Dedifferentiated amniotic fluid mesenchymal stem cell (primary cell): ENCODE measurements around the gene SLC29A2.
"Not testable (repeated sequence)": the region's sequence is repeated elsewhere in the genome, so short reads cannot be mapped to it uniquely, and the experiment has no call there.

Experiments
- DNase-seq: peaks from one replicate; pipeline ENCODE4 v3.0.0-alpha.2; 2016; ENCODE audit errors: extremely low spot score

The SLC29A2 gene

DNA sequence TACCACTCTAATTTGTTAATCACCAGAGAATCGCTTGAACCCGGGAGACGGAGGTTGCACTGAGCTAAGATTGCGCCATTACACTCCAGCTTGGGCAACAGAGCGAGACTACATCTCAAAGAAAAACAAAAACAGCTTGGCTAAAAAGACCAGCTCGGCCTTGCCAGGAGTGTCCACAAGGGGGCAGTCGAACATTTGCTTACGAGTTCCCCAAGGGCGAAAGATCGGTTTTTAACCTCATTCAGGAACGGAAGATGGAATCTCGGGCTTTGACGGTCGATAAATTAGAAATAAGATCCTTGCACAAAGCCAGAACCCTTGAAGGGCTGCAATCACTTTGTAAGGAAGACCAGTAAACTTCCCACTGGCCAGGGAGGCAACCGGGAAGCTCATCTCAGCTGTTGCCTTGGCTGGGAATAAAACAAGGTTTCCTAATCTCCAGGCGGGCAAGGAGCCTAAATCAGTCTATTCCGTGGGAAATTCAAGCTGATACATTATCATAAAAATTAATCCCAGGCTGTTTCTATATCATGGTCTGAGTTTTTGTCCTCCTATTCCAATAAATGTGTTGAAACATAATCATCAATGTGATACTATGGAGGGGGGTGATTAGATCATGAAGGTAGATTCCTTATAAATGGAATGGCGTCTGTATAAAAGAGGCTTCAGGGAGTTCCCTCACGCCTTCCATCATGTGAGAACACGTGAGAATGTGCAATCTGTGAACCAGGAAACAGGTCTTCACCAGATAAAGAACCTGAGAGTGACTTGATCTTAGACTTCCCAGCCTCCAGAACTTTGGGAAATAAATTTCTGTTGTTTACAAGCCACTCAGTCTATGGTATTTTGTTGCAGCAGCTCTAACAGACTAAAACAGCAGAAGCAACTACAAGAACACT, 14.9 kb upstream of the SLC29A2 start:
- peak; percentile 90 for DNase-seq

DNA sequence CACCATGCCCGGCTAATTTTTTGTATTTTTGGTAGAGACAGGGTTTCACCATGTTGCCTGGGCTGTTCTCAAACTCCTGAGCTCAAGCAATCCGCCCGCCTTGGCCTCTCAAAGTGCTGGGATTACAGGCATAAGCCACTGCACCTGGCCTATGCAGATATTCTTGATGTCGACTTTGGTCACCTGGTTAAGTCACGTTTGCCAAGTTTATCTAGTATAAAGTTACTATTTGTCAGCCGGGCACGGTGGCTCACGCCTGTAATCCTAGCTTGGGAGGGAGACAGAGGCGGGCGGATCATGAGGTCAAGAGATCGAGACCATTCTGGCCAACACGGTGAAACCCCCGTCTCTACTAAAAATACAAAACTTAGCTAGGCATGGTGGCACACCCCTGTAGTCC, 12.8 kb upstream of the SLC29A2 start:
- DNase-seq, result not testable (repeated sequence)

DNA sequence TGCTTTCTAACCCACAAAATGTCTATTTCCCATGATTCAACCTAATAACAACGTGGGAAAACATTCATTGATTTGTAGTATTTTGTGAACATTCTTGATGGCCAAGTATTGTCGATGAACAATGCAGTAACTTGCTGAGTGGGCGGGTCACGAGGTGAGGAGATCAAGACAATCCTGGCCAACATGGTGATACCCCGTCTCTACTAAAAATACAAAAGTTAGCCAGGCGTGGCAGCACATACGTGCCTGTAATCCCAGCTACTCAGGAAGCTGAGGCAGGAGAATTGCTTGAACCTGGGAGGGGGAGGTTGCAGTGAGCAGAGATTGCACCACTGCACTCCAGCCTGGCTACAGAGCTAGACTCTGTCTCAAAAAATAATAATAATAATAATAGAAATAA, 8.7 kb upstream of the SLC29A2 start:
- DNase-seq, result not testable (repeated sequence)

DNA sequence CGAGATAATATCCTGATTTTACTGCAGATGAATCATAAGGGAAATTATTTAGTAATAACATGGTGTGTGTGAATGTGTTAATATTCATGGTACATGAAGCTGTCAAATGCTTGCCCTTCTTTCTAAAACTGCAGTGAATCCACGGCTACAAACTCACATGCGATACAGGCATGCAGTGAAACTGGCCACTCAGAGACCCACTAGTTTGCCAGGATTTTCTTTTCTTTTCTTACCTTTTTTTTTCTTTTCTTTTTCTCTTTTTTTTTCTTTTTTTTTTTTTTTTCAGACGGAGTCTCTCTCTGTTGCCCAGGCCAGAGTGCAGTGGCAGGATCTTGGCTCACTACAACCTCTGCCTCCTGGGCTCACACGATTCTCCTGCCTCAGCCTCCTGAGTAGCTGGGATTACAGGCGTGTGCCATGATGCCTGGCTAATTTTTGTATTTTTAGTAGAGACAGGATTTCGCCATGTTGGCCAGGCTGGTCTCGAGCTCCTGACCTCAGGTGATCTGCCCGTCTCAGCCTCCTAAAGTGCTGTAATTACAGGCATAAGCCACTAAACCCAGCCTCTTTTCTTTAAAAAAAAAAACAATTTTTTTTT, 2.2 kb upstream of the SLC29A2 start:
- not testable (repeated sequence) for DNase-seq

DNA sequence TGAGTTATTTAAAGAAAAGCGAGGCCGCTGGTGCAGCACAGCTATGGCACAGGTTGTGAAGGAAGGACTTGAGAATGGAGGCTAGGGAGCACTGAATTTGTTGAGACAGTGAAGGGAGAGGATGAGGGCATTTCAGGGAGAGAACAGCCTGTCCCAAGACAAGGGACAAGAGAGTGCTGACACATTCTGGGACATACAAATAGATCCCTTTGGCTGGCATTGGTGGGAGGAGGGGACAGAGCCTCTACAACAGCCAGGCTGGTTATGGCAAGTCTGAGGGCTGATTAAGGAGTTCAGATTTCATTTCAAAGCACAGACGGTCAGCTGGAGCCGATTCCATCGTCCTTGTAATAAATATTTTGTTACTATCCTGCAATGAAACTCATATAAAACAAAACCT, 1.7 kb upstream of the SLC29A2 start:
- DNase-seq, result no peak

DNA sequence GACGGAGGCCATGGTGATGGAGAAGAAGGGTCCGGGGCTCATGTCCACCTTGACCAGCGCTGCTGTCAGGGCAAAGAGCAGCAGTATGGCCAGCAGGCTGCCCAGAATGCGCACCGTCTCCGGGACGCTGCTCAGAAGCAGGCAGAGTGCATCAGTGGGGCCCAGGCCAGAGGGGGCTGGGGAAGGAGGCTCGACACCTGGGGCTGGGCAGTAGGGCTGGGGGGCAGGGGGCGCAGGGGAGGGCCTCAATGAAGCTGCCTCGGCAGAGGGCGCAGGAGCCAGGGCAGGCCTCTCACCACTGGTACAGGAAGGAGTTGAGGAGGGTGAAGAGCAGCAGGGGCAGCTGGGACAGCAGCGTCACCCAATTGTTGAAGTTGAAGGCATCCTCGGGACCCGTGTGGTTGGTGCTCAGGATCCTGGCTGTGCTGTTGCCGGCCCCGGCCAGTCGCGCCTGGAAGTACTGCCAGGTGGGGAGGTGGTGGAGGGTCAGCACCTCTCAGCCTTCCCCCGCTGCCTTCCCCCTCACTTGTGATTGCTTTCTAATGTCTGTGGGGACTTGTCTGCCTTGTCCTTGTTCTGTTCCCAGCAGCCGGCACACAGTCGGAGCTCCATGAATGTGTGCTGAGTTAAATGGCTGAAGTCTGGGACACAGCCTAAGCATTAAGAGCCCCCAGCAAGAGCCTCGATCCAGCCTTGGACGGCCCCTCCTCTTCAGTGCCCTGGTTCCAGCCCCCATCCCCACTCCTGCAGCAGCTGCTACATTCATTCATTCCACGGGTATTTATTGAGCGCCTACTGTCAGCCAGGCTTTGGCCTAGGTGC, 2.3 kb downstream of the SLC29A2 start:
- DNase-seq, result no peak

DNA sequence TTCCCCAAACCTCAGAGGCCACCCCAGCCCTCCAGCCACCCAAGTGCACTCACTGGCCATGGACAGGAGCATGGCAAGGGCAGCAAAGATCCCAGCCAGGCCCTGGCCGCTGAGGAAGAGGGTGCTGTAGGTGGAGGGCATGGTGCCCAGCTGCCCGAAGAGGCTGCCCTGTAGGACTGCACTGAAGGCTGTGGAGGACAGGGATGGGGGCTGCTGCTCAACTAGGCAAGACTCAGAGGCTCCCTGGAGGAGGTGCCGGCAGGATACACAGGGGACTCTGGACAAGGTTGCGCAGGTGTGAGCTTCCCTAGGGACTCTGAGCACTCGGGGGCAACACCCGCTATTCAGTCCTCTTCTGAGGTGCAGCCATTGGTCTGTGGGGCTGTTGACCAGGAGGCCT, 3.1 kb downstream of the SLC29A2 start:
- no peak for DNase-seq

DNA sequence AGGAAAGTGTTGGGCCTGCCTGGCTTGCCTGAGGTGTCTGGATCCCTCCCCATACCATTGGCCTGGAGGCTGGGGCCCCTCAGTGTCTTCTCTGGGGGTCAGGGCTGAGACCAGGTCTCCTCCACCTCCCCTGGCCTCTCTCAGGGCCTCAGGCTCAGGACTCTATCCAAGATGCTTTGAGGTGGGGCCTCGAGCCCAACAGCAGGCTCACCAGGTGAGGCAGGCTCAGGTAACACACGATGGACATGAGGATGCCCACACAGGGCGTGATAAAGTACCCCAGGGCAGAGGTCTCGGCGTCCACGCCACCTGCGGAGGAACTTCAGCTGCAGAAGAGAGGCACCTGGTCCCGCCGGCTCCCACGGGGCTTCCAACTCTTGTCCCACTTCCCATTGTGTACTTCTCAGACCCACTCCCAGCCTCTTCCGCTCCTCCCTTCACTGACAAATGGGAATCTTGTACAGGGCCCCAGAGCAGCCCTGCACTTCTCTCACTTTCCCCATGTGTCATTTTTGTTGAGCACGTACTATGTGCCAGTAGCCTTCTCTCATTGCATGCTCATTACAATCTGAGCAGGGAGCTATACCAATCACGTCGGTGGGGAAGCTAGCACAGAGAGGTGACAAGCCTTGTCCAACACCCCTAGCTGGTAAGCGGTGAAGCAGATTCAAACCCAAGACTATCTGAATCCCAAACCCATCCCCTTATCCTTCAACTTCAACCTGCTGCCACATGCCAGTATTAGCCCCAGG, 3.8 kb downstream of the SLC29A2 start:
- no peak for DNase-seq

DNA sequence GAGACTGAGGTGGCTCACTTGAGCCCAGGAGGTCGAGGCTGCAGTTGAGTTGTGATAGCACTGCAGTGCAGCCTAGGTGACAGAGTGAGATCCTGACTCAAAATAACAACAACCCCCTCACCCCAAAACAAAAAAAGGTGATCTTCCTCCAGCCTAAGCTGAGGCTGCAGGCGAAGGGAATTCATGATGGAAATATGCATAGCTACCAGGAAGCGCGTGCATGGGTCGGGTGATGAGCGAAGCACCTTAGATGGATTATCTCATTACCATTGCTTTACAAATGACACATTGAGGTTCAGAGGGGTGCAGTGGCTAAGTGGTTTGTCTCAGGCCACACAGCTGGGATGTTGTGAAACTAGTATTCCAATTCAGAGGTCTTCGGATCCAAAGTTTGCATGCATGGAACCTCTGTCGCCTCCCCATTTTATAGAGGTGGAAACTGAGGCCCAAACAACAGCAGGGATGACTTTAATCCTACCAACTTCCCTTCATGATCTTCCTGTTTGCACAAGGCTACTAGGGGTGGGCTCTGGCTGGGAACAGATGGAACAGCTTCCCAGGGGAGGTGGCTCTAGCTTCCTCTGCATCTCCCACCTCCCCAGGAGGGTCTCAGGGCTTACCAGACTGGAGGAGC, 4.6 kb downstream of the SLC29A2 start:
- DNase-seq, result no peak

DNA sequence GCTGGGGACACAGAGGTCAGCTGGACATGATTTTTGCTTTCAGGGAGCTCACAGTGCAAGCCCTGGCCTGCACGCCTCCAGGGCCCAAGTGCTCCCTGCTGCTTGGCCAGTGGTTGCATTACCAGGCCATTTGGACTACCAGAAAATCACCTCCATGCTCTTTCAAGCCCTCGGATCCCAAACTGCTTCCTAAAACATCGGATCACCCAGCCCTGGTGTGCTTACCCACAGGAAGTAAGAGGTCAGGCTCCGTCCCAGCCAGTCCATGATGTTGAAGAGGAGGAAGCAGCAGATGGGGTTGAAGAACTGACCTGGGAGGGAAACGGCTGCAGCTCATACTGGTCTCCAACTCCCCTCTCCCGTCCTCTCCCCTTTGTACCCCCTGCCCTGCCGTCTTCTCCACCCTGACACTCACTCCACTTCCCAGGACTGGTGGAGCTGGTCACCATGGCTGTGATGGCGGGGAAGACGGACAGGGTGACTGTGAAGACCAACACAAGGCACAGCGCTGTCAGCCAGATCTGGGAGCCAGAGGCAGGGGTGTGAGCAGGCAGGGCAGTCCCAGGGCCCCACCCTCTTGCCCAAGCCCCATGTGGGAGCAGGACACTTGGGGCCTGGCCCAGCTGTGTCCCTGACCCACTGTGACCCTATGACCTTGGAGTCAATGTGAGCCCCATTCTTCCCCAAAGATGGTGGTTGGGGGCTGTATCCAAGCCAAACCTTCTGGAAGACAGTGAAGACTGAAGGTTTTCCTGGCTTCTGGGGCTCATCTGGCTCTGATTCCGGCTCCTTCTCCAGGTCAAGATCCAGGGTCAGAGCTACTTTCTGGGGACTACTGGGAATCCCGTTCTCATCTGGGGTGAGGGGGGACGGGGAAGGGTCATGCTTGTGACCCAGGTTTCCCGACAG, 5.6 kb downstream of the SLC29A2 start:
- no peak for DNase-seq

DNA sequence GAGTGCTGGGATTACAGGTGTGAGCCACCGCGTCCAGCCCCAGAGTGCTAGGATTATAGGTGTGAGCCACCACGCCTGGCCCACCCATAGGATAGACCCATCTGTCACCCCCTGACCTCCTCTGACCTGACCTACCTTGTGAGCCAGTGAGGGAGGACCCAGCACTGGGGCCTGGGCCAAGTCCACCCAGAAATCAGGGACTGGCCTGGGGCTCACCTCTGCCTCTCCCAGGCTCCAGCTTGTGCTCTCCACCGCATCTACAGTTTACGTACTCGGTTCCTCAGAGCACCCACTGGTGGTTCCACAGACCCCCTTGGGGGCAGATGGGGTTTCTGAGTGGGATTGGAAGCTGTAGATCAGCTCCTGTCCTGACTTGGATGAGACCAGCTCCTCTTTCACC, 6.4 kb downstream of the SLC29A2 start:
- no peak for DNase-seq

DNA sequence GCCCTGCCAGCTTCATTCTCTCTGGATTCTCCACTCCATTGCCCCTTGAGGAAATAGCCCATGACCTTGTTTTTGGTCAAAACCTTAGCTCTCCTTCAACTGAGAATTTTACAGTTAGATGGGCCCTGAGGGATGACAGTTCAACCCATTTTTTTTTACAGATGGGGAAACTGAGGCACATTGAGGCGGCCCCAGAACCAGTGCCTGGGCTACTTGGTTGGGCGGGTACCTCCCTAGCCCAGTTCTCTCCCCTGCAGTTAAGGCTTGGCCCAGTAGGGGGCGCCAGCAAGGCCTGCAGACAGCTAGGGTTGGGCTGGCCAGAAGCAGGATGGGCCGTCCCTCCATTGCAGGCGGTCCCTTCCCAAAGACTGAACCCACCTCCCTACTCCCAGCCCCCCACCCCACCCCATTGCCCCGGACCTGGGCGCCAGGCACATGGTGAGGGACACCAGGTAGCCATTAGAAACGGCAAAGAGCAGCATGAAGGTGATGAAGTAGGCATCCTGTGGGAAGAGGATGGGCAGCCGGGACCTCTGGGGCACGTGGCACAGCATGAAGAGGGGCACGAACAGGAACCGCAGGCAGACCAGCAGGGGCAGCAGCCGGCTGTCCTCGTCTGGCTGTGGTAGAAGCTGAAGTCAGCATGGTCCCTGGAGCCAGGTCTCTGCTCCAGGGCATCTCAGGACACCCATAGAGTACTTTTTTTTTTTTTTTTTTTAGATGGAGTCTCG, 7.6 kb downstream of the SLC29A2 start:
- DNase-seq, result no peak

DNA sequence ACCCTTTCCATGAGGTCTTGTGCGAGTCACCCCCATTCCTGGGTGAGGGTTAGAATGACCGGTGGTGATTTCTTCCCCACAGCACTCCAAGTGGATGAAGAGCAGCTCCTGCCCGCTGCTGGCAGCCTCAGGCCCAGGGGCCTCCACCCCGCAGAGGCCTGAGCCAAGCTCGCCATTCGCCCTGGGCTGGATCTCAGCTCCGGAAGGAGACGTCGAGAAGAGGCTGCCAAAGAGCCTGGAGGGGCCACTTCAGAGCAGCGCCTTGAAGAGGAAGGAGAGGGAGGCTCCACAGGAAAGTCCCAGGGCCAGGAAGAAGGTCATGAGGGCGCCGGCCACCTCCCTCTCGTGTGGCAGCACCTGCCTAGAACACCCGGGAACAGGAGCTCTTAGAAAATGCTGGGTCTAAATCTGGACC, 8.4 kb downstream of the SLC29A2 start:
- no peak for DNase-seq

DNA sequence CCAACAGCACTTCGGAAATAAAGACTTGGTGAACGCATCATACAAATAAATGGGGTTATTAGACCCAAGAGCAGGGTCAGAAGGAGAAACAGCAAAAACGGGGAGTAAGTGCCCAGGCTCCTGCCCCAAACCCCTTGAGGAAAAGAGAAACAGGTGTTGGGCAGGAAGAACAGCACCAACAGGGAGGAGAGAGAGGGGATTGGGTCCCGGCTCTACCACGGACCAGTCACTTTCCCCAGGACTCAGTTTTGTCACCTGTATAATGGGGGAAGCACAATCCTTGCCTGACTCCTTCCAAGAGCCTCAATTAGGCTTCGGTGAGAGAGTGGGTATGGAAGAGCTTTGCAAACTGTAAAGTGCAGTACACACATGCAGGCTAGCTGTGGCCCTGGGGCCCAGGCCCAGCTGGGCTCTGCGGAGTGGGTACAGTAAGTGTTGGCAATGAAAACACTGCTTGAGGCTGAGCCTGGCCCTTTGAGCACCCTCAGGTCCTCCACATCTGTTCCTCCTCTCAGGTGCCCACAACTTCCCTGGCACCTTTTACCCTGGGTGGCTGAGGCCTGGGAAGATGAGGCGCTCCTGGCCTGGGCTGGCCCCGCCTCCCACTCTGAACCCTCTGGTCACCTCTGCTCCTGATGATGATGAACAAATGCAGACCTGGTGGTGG, 8.9 kb downstream of the SLC29A2 start:
- no peak for DNase-seq

DNA sequence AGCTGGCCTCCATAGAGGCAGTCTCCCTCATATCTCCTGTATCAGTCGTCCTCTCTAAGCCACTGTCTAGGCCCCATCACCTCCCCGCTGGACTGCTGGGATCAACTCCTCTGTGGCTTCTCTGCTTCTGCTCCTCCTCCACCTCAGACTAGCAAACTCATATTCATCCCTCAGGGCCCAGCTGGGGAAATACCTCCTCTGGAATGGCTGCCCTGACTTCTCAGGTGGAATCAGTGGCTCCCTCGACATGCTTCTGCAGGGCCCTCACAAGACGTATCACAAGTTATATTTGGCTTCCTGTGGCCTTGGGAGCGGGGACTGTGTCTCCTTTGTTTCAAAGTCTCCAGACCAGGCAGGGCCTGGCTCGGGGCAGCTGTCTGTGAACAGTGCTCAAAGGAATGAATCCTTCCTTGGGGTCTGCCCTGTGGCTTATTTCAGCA, 10.0 kb downstream of the SLC29A2 start:
- no peak for DNase-seq

DNA sequence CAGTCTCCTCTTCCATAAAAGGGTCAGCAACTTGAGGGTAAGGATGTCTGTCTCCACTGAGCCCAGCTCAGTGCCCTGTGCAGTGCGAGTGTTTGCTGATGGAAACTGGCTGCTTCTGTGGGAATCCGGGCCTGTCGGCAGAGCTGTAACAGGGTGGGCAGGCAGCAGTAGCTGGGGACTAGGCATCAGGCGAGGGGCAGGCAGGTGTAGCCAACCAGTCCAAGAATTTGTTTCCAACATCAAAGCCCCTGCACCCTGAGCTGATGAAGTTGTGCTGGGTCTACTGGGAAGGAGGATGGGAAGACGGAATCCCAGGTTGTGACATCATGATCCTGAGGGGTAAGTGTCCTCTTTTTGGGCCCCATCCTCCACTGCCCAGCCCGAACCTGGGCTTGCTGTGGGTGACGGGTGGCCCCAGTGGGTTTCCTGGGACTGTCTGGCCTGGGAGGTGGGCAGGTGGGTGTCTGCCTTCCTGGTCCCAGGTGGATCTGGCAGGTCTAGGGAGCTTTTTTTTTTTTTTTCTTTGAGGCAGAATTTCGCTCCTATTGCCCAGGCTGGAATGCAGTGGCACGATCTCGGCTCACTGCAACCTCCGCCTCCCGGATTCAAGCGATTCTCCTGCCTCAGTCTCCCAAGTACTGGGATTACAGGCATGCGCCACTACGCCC, 11.0 kb downstream of the SLC29A2 start:
- no peak for DNase-seq

DNA sequence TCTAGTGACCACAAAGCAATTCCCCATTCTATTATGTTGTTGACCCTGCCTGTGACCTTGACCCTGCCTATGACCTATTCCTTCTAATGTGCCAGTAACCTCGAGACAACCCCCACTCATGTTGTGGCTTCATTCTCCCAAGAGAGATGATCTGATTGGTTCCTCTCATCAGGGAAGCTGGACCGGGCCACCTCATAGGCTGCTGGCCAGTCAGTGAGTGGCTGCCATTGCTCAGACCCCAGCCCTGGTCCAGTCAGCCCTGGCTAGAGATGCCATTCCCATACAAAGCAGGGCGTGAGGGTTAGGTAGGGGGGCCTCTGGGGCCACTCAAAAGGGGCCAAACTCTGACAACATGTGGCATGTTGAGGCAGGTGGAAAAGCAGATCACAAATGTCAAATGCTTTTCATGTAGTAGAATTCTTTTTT, 11.9 kb downstream of the SLC29A2 start:
- DNase-seq, result no peak

DNA sequence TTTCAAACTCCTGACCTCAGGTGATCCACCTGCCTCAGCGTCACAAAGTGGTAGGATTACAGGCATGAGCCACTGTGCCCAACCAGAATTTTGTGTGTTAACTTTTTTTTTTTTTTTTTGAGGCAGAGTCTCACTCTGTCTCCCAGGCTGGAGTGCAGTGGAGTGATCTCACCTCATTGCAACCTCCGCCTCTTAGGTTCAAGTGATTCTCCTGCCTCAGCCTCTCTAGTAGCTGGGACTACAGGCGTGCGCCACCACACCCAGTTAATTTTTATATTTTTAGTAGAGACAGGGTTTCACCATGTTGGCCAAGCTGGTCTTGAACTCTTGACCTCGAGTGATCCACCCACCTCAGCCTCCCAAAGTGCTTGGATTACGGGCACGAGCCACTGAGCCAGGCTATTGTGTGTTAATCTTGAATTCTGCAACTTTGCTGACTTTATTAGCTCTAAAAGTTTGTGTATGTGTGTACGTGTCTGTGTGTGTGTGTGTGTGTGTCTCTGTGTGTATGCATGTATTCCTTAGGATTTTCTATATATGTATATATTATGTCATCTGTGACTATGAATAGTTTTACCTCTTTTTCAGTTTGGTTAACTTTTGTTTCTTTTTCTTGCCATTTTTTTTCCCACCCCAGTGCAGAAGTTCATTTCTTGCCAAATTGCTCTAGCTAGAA, 20.9 kb downstream of the SLC29A2 start:
- not testable (repeated sequence) for DNase-seq
